ENCODE measurements around the gene ABCG1.

Gene ABCG1

GRCh38 chr21:42308914-42309752 is 90.2 kb downstream of the ABCG1 start:
- DNase-seq = no peak

GRCh38 chr21:42309753-42310213 is 90.8 kb downstream of the ABCG1 start:
- no peak for DNase-seq

DNA sequence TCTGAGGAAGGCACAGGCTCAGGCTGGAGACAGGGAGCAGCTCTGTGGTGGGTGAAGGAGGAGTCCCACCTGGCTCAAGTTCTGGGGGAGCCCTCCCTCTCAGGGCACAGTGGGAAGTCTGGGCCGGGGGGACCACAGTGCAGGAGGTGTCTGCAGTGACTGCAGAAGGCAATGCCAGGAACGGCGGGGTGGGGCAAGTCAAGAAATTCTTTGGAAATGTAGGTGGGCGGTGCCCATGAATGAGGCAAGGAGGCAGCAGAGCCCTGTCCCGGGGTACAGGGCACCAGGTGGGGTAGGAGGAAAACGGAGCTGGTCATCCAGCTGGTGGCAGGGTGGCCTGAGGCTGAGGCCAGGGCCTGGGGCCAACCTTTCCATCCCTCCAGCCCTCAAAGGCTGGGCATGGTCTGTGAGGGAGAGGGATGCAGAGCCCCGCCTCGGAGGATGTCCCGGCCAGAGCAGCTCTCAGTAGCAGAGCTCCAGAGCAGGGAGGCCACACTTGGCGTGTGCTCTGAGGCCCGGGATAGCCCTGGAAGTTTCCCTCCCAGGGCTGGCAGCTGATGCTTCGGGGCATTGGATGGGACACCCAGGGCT is 91.6 kb downstream of the ABCG1 start:
- DNase-seq = no peak

- DNase-seq = no peak
Observed at GRCh38 chr21:42311160-42311559, 92.2 kb downstream of the ABCG1 start.

- no peak for DNase-seq
Observed at GRCh38 chr21:42311816-42312625, 93.1 kb downstream of the ABCG1 start.

GRCh38 chr21:42312626-42313104 is 93.7 kb downstream of the ABCG1 start:
- no peak for DNase-seq

GRCh38 chr21:42313501-42313969 is 94.6 kb downstream of the ABCG1 start:
- DNase-seq = no peak

DNA sequence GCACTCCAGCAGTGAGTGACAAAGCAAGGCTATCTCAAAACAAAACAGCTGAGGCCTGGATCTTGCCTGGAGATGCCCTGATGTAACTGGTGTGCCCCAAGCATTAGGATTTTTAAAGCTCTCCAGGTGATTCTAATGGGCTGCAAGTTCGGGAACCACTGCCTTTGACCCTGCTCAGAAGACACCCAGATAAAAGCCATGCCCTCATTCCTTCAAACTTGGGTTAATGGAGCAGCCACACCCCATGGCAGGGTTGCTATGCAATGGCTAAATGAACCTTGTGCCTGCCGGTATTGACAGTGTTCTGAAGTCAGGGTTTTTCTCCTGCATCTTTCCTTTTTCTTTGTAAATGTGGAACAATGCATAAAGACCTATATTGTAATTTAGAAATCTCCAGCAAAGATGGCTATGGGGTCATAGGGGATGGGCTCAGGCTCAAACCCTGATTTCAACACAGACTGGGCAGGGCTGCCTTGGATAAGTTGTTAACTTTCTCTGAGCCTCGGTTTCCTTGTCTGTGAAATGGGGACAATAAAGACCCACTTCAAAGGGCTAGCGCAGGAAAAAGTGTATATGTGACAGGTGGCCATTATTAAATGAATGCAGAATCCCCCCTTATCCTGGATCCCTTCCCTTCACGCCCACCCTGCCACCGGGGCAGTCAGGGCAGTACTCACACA is 95.8 kb downstream of the ABCG1 start:
- no peak for DNase-seq

DNA sequence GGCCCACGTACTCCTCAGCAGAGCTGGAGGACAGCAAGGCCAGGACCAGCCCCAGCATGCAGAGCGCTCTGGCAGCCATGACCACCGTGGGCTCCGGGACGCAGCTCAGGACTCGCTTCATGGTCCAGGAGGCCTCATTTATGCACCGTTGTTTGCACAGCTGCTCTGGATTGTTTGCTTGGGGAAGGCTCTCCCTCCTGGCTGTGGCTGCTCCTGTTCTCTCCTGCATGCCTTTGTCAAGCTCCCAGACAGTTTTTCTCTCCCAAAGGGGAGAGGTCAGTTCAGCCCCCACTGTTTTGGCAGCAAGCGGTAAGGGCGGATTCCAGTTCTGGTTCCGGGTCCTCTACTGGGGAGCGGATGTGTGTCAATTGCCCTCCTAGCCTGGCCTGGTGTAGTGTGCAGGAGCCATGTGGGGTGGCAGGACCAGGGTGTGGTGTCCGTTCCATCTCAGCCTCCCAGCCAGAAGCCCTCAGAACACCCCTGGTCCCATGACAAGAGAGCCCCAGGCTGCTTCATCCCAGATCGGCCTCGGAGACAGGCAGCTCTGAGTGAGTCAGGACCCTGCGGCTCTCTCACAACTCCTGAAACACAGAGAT is 96.5 kb downstream of the ABCG1 start, which contains the start of gene TFF3:
Gene TFF3 (minus strand): TSS at position 114 of the 596 bp plus-strand sequence. CDS start 35 bp downstream, at position 79.
- DNase-seq = no peak

DNA sequence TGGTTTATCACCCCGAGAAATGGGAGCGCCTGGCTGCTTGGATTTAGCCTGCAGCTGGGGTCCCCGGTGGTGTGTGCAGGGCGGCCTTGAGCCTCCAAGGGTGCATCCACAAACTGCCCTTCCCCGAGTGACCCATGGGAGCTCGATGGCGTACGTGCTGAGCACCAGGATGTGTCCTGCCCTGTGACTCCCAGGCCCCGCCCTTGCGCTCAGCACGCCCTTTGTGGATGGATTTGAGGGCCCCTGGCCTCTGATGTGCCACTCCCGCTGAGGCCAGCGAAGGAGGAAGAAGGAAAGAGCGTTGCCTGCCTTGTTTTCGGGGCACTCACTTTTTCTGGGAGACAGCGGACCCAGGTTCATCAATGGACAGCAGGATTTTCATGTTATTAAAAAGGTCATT is 98.0 kb downstream of the ABCG1 start:
- no peak for DNase-seq

DNA sequence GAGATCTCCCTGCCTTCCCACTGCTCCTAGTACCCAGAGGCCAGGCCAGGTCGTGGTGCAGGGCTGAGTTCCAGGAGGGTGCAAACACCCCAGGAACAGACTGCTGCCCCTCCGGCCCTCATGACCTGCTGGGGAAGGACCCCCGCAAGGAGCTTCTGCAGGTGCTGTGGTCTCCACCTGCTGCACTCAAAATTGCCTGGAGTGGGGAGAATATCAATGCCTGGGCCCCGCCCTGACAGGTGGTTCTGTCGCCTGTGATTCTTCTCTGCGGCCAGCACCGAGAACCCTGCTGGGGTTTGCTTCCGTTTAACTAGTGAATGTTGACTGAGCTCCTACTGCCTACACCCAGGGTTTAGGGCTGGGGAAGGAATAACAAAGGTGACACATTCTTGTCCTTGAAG is 98.4 kb downstream of the ABCG1 start:
- no peak for DNase-seq

DNA sequence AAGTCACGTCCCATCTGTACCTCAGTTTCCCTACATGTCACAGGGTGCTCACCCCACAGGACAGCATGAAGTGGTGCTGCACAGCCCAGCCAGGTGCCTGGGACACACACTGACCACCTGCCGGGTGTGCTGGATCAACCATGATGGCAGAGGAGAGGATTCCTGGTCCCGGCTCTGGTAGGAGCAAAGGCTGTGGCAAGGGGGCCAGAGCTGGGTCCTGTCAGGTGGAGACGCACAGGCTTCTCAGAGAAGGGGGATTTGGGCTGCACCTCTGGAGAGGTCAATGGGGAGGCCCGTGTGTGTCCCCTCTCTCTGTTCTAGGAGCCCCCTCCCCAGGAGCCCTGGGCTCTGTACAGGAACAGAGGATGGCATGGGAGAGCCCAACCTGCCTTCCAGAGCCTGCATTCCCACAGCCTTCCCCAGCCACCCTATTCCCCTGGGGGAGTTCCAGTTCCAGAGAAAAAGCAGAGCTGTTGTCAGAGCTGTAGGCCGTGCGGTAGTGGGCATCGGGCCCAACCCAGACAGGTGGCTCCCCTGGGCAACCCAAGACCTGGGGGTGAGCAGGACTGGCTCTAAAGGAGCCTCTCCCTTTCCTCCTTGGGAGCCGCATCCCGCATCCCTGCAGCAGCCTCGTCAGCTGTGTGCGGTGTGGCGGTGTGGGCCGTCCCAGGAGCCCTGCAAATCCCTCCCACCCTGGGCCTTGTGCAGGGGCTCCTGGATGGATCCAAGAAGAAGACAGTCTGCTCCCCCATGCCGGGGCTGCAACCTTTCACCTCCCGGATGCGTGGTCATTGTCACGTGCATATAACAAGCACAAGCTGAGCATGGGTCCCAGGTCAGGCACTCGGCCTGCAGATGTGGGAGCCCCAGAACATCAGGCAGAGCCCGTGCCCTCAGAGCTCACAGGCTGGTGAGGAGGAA is 99.1 kb downstream of the ABCG1 start:
- DNase-seq = no peak

- DNase-seq = no peak
Observed at GRCh38 chr21:42319376-42319775, 100.4 kb downstream of the ABCG1 start.

DNA sequence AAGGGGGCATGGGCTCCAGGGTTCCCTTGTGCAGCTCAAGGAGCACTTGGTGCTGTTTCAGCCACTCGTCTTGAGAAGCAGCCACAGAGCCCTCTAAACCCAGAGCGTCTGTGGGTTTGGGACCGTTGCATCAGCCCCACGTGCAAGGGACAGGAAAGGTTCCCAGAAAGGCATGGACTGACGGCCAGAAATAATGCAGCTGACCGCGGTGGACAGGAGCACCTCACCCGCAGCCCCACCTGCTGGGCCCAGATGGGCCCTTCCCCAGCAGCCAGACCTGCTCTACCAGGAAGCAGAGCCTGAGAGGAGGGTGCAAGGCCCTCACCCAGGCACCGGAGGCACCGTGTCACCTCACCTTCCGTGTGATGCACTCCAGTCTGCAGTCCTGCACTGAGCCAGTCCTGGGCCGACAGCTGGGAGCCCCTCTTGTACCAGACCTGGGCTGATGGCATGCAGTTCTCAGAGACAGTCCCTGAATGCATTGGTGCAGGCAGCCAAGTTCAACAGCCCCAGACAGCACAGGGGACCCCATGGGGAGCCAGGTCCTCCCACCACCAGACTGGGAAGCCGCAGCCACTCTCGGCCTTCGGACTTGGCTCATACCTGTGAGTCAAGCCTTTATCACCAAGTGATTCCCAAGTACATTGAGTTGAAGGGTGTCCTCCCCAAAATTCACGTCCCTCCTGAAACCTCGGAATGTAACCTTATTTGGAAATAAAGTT is 101.1 kb downstream of the ABCG1 start:
- DNase-seq = no peak

DNA sequence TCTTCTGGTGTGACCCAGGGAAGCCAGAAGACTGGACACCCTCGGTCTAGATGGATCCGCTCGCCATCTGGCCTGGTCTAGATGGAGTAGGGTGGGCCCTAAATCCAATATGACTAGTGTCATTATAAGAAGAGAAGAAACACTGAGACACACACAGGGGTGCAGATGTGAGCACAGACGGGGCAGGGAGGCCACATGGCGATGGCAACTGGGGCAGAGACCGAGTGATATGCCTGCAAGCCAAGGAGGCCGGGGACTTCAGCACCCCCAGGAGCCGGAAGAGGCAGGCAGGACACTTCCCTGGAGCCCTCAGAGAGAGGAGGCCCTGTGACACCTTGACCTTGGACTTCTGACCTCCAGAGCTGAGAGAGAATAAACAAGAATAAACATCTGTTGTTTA is 101.9 kb downstream of the ABCG1 start:
- DNase-seq = no peak

DNA sequence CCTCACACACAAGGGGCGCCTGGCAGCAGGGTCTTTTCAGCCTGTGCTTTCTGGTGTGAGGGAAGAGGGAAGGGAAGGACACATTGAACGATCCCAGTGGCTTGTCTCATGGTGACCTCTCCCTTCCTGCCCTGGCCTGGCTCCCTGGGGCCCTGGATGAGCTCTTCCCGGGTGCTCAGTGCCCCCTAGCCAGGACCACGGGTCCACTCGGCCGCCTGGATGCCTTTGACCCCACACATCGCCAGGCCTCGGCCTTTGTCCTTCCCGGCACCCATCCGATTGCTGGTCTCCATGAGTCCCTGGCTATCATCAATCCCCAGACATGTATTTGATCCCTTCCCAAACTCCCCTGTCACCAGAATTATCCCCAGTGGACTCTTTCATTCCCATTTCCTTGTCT is 102.3 kb downstream of the ABCG1 start:
- no peak for DNase-seq

GRCh38 chr21:42321845-42322244 is 102.9 kb downstream of the ABCG1 start:
- no peak for DNase-seq

GRCh38 chr21:42324896-42325295 is 106.0 kb downstream of the ABCG1 start:
- DNase-seq = no peak

DNA sequence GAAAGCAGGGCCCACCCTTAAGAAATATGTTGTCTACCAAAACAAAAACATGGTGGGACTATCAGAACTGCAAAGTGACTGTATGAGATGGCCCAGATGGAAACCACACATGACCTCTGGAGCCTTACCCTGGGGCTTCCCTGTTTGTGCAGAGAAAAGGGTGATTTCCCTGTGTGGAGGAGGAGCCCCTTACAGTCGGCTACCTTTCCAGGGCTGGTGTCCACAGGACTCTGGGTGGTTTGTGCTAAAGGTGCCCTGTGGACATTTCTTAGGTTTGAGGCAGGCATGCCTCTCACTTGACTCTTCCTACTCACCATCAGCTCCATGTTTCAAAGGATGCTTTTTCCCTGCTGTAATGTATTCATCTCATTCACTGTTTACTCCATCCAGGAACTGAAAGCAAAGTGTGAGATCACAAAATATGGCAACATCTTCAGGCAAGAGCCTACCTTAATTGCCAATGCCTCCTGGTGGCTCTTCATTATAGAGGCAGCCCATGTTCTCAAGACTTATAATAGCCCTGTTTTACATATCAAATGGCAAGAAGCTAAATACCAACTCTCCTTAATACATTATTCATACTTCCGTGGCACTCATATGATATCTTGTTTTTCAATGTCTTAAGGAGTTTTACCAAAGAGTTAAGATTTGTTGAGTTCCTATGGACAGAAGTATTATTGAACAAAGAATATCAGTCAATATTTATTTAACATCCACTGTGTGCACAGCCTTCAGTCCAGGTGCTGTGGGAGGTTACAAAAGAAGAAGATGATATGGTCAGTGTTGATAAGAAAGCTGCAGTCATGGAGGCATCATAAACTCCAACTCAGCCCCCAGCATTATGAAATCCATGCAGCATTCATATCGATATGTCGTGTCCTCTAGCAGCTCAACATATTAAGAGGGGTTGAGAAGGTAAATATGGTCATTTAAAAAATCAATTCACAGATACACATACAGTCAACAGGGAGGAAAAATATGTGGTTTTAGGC is 111.7 kb downstream of the ABCG1 start:
- no peak for DNase-seq
